Measurements from ENCODE around the gene TMEM150B. TPM values are rescaled to one million over a fixed set of nuclear protein-coding genes. Genes with fewer than 3 reads are reported as not detected.
"Not testable (repeated sequence)": the region's sequence is repeated elsewhere in the genome, so short reads cannot be mapped to it uniquely, and the experiment has no call there.

TMEM150B gene
- total RNA-seq, 1 experiment from 2014 or later = 0.24 TPM

DNA sequence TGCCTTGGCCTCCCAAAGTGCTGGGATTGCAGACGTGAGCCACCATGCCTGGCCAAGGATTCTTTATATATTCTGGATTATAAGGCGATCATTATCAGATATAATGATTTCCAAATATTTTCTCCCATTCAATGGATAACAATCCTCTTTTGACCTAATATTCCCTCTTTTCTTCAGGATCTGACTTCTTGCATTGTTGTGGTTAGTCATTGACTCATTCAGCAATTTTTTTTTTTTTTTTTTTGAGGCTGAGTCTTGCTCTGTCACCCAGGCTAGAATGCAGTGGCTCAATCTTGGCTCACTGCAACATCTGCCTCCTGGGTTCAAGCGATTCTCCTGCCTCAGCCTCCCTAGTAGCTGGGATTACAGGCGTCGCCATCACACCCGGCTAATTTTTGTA lies 4.7 kb upstream of the TMEM150B start:
- not testable (repeated sequence) for DNase-seq; H3K4me3 ChIP-seq (ENCODE audit: insufficient read depth, low read depth, low read length); H3K27me3 ChIP-seq (ENCODE audit: control insufficient read depth, insufficient read depth, low read length); H3K36me3 ChIP-seq (replicated peaks; ENCODE audit: control insufficient read depth, insufficient read depth, low read length)

DNA sequence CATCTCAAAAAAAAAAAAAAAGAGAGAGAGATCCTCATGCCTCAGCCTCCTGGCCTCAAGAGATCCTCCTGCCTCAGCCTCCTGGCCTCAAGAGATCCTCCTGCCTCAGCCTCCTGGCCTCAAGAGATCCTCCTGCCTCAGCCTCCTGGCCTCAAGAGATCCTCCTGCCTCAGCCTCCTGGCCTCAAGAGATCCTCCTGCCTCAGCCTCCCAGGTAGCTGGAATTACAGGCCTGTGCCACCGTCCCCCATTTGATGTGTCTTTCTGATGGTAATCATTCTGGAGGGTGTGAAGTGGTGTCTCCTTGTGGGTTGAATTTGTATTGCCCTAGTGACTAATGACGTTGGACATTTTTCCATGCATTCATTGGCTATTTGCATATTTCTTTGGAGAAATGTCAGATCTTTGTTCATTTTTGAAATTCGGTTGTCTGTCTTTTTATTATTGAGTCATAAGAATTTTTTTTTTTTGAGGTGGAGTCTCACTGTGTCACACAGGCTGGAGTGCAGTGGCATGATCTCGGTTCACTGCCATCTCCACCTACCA lies 3.7 kb upstream of the TMEM150B start:
- not testable (repeated sequence) for DNase-seq; H3K27me3 ChIP-seq (ENCODE audit: control insufficient read depth, insufficient read depth, low read length); H3K4me3 ChIP-seq (ENCODE audit: insufficient read depth, low read depth, low read length); H3K36me3 ChIP-seq (replicated peaks; ENCODE audit: control insufficient read depth, insufficient read depth, low read length)

GRCh38 chr19:55324662-55325061 lies 479 bp downstream of the TMEM150B start:
- Histone ChIP-seq H3K36me3 (replicated peaks; ENCODE audit: control insufficient read depth, insufficient read depth, low read length) (no peaks in the 10 kb centered on the region), H3K4me3 (ENCODE audit: insufficient read depth, low read depth, low read length) (no peak overlapping the region), H3K27me3 (ENCODE audit: control insufficient read depth, insufficient read depth, low read length) (no peaks in the 10 kb centered on the region)
- no peak for DNase-seq

DNA sequence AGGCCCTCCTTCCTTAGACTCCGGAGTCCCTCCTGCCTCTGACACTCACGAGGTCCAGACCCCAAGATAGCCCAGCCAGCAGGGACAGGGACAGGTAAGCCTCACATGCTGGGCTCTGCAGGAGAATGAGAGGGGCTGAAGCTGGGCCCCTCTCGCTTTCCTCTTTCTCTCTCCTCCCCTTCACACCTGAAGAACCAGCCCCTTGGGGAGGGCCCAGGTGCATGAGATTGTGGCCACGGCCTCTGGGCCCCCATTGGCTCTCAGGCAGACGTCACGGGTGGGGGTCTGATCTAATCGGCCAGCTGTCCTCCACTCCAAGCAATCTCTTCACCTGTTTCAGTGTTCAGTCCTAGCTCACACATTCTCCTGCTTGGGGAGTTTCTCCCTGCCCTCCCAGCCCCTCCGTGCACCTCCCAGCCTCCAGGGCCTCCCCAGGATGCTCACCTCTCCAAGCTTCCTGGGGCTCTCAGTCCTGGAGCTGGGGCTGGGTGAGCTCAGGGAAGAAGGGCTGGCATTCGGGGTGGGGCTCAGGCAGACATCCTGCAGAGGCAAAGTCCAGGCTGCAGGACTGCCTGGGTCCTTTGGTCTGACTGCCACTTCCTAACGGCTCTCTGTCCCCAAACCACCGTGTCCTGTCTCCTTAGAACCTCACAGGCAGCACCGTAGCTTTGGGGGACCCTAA lies 2.8 kb downstream of the TMEM150B start:
- Histone ChIP-seq H3K36me3 (replicated peaks; ENCODE audit: control insufficient read depth, insufficient read depth, low read length) (no peaks in the 10 kb centered on the region), H3K4me3 (ENCODE audit: insufficient read depth, low read depth, low read length) (no peak overlapping the region), H3K27me3 (ENCODE audit: control insufficient read depth, insufficient read depth, low read length) (no peaks in the 10 kb centered on the region)
- no peak for DNase-seq

DNA sequence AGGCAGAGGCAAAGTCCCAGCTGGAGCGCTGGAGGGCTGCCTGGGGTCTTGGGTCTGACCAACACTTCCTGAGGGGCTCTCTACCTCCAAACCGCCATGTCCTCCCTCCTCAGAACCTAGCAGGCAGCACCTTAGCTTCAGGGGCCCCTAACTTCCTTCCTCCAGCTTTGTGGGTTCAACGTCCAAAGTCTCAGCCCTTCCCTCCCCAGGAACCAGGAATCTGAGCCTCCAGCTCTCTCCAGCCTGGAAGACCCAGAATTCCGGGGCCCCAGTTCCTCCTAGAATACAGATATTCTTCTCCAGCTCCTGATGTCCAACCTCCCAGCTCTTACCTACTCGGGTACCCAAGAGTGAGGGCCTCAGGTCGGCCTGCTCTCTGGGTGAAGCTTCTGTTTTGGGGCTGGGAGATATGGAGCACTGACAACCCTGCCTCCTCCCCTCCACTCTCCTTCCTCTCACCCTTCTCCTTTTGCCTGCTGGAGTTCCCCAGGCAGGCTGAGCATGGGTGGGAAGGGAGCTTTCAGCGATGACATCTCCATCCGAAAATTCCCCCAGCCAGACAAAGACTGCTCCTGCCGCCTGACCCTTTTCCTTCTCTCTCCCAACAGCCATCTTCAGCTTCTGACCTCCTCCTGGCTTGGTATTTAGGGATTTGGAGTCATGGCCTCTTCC lies 3.5 kb downstream of the TMEM150B start:
- no peak for DNase-seq
- Histone ChIP-seq H3K36me3 (replicated peaks; ENCODE audit: control insufficient read depth, insufficient read depth, low read length) (no peaks in the 10 kb centered on the region), H3K27me3 (ENCODE audit: control insufficient read depth, insufficient read depth, low read length) (no peaks in the 10 kb centered on the region), H3K4me3 (ENCODE audit: insufficient read depth, low read depth, low read length) (no peak overlapping the region)

GRCh38 chr19:55320844-55321419 lies 4.2 kb downstream of the TMEM150B start:
- H3K27me3 ChIP-seq (ENCODE audit: control insufficient read depth, insufficient read depth, low read length) = no peaks in the 10 kb centered on the region
- peak; percentile 57 for DNase-seq
- no peaks in the 10 kb centered on the region for H3K36me3 ChIP-seq (replicated peaks; ENCODE audit: control insufficient read depth, insufficient read depth, low read length)
- no peak overlapping the region for H3K4me3 ChIP-seq (ENCODE audit: insufficient read depth, low read depth, low read length)

- Histone ChIP-seq H3K4me3 (ENCODE audit: insufficient read depth, low read depth, low read length) (peak overlapping the region; percentile 37), H3K36me3 (replicated peaks; ENCODE audit: control insufficient read depth, insufficient read depth, low read length) (no peaks in the 10 kb centered on the region), H3K27me3 (ENCODE audit: control insufficient read depth, insufficient read depth, low read length) (no peaks in the 10 kb centered on the region)
- DNase-seq = peak; percentile 96
Measured at GRCh38 chr19:55319785-55320184, 5.4 kb downstream of the TMEM150B start.

DNA sequence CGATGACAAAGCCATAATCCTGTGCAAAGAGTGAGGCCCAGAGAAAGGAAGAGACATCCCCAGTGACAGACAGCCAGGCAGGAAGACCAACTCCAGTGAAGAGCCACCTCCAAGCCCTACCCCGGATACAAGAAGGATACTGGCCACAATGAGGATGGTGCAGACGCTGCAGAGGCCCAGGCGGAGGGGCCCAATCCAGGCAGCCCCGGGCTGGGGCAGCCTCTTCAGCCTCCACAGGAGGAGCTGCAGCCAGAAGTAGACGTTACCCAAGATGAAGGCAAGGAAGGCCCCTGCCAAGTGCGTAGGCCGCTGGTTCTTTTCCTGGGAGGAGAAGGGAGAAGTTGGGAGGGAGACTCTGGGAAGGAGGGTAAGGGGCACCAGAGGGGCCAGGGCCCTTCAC lies 8.5 kb downstream of the TMEM150B start:
- Histone ChIP-seq H3K36me3 (replicated peaks; ENCODE audit: control insufficient read depth, insufficient read depth, low read length) (no peaks in the 10 kb centered on the region), H3K4me3 (ENCODE audit: insufficient read depth, low read depth, low read length) (no peak overlapping the region), H3K27me3 (ENCODE audit: control insufficient read depth, insufficient read depth, low read length) (no peaks in the 10 kb centered on the region)
- DNase-seq = peak; percentile 65

DNA sequence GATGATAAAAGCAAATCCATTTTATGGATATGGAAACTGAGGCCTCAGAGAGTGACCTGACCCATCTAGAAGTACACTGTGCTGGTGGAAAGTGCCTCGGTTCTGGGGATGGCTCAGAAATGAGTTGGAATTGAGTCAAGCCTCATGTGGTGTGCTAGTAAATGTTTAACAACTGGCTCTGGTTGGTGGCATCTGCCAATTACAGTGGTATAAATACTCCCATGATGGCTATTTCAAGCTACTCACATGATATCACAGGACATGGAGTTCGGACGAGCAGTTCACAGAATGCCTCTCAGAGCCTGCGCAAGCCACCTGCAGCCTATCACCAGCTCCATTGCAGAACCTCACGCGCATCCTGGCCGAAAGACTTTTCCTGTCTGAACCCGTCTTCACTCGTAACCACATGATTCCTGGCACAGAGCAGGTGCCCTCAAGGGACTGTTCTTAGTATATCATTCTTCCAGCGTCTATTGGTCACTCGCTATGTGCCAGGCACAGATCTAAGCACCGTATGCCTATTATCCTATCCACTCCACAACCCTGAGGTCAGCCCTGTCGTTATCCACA lies 9.1 kb downstream of the TMEM150B start:
- H3K36me3 ChIP-seq (replicated peaks; ENCODE audit: control insufficient read depth, insufficient read depth, low read length) = no peaks in the 10 kb centered on the region
- H3K27me3 ChIP-seq (ENCODE audit: control insufficient read depth, insufficient read depth, low read length) = no peaks in the 10 kb centered on the region
- DNase-seq = no peak
- no peak overlapping the region for H3K4me3 ChIP-seq (ENCODE audit: insufficient read depth, low read depth, low read length)

- Histone ChIP-seq H3K27me3 (ENCODE audit: control insufficient read depth, insufficient read depth, low read length) (no peaks in the 10 kb centered on the region), H3K36me3 (replicated peaks; ENCODE audit: control insufficient read depth, insufficient read depth, low read length) (peaks cover 3% of the 10 kb centered on the region; the same call in 1 of the 2 replicates), H3K4me3 (ENCODE audit: insufficient read depth, low read depth, low read length) (no peak overlapping the region)
- DNase-seq = peak; percentile 35
Measured at GRCh38 chr19:55314396-55314795, 10.7 kb downstream of the TMEM150B start.

GRCh38 chr19:55312621-55313512 lies 12.3 kb downstream of the TMEM150B start:
- H3K27me3 ChIP-seq (ENCODE audit: control insufficient read depth, insufficient read depth, low read length) = no peaks in the 10 kb centered on the region
- no peak overlapping the region for H3K4me3 ChIP-seq (ENCODE audit: insufficient read depth, low read depth, low read length)
- peak; percentile 64 for DNase-seq
- H3K36me3 ChIP-seq (replicated peaks; ENCODE audit: control insufficient read depth, insufficient read depth, low read length) = peaks cover 13% of the 10 kb centered on the region

DNA sequence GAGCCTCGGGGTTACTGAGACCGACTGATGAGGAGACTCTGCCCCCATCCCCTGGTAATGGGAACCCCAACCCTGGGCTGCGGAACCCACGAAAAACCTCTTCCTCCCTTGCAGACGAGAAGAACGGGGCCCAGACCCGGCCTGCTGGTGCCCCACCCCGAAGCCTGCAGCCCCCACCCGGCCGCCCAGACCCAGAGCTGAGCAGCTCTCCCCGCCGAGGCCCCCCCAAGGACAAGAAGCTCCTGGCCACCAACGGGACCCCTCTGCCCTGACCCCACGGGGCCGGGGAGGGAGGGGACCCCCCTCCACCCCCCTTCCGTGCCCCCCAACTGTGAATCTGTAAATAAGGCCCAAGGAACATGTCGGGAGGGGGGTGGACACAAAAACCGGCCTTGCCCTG lies 13.3 kb downstream of the TMEM150B start:
- H3K4me3 ChIP-seq (ENCODE audit: insufficient read depth, low read depth, low read length) = no peak overlapping the region
- H3K27me3 ChIP-seq (ENCODE audit: control insufficient read depth, insufficient read depth, low read length) = no peaks in the 10 kb centered on the region
- peak; percentile 53 for DNase-seq
- H3K36me3 ChIP-seq (replicated peaks; ENCODE audit: control insufficient read depth, insufficient read depth, low read length) = peaks cover 14% of the 10 kb centered on the region

DNA sequence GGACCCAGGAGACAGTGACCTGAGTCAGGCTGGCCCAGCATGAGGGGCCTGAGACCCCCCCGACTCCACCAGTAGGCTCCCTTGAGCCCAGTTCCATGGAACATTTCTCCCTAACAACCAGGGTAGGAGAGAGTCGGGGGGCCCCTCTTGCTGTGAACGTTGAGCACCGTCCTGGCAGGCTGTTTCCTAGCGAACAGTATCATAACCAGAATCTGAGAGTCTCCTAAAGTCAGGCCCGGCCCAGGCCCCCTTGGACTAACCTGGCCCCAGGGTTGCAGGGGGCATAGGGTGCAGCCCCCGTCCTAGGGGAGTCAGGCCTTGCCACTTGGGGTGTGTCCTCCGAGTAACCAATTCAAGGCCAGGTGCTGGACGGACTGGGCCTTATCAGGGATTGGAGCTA lies 13.7 kb downstream of the TMEM150B start:
- no peaks in the 10 kb centered on the region for H3K27me3 ChIP-seq (ENCODE audit: control insufficient read depth, insufficient read depth, low read length)

GRCh38 chr19:55310498-55310897 lies 14.6 kb downstream of the TMEM150B start:
- peaks cover 22% of the 10 kb centered on the region for H3K36me3 ChIP-seq (replicated peaks; ENCODE audit: control insufficient read depth, insufficient read depth, low read length)
- peak; percentile 24 for DNase-seq
- H3K4me3 ChIP-seq (ENCODE audit: insufficient read depth, low read depth, low read length) = no peak overlapping the region
- H3K27me3 ChIP-seq (ENCODE audit: control insufficient read depth, insufficient read depth, low read length) = no peaks in the 10 kb centered on the region

More for the DNA sequence above, 13.7 kb downstream of the TMEM150B start:
- no peak for DNase-seq
- no peak overlapping the region for H3K4me3 ChIP-seq (ENCODE audit: insufficient read depth, low read depth, low read length)
- peaks cover 16% of the 10 kb centered on the region for H3K36me3 ChIP-seq (replicated peaks; ENCODE audit: control insufficient read depth, insufficient read depth, low read length)

Measured in H7 (cell line).